B cell (primary cell): ENCODE measurements around the gene ZC3HAV1L. TPM values are rescaled to one million over a fixed set of nuclear protein-coding genes. Genes with fewer than 3 reads are reported as not detected.

Experiments
- ATAC-seq: fragments of 200-7000 bp; cut with Tn5 transposase; one replicate; pipeline ENCODE4 v1.10.0; 2021; ENCODE audit warnings: low read depth, mild to moderate bottlenecking, moderate number of reproducible peaks, moderate library complexity
- CTCF ChIA-PET: fragments of 350-600 bp; sonication (Branson Sonifier 250); formaldehyde crosslinking; loops from one replicate; lab custom pipeline; 2021; ENCODE audit warnings: antibody characterized with exemption, inconsistent platforms; lab: Charles Lee
- POLR2A ChIA-PET: fragments of 350-600 bp; sonication (Branson Sonifier 250); formaldehyde crosslinking; loops from one replicate; lab custom pipeline; 2021; ENCODE audit warnings: antibody characterized with exemption; lab: Charles Lee
- DNase-seq: peaks from one replicate; pipeline ENCODE4 v3.0.0; 2013
- H2AFZ ChIP-seq: 2 replicates; pipeline ENCODE4 v1.6.1; 2012; ENCODE audit warnings: mild to moderate bottlenecking, low read depth, low read length; ENCODE audit not compliant: insufficient read depth, poor library complexity, severe bottlenecking
- H3K27ac ChIP-seq, 2 donors: 1 replicate in 1 of 2; 2 replicates in 1 of 2; pipeline ENCODE4 v1.5.1; 2012 to 2013; ENCODE audit warnings: low read length in 2 of 2, mild to moderate bottlenecking in 2 of 2, moderate library complexity in 1 of 2
- H3K27me3 ChIP-seq, 4 experiments: fragments of 200-600 bp in 1 of 4; sonication (generic) in 1 of 4; replicated peaks in 1 of 4; 1 replicate in 2 of 4; 2 replicates in 2 of 4; pipeline versions ENCODE4 v1.6.1 to v1.7.0; 2013 to 2016; ENCODE audit warnings: low read length in 3 of 4, mild to moderate bottlenecking in 2 of 4, mixed read lengths in 1 of 4, moderate library complexity in 1 of 4; ENCODE audit not compliant: insufficient read depth in 4 of 4, control insufficient read depth in 3 of 4; ENCODE audit errors: control extremely low read depth in 1 of 4
- H3K36me3 ChIP-seq, 2 experiments: replicated peaks in 1 of 2; 1 replicate in 1 of 2; 2 replicates in 1 of 2; pipeline versions ENCODE4 v1.6.1 to v1.7.1; 2013; ENCODE audit warnings: low read length in 1 of 2; ENCODE audit not compliant: insufficient read depth in 2 of 2, control insufficient read depth in 1 of 2; ENCODE audit errors: control extremely low read depth in 1 of 2, extremely low read depth in 1 of 2
- H3K4me1 ChIP-seq, 2 donors: fragments of 200-600 bp in 1 of 2; sonication (generic) in 1 of 2; 1 replicate in 1 of 2; 2 replicates in 1 of 2; pipeline versions ENCODE4 v1.5.1 to v1.6.1; 2013 to 2017; ENCODE audit warnings: low read length in 2 of 2; ENCODE audit not compliant: control insufficient read depth in 2 of 2, insufficient read depth in 2 of 2
- H3K4me2 ChIP-seq: replicated peaks from 2 replicates; pipeline ENCODE3; 2012; ENCODE audit warnings: mild to moderate bottlenecking, low read depth, low read length; ENCODE audit not compliant: poor library complexity, severe bottlenecking
- H3K4me3 ChIP-seq, 5 experiments: fragments of 200-600 bp in 1 of 5; sonication (generic) in 1 of 5; 1 replicate in 3 of 5; 2 replicates in 2 of 5; pipeline versions ENCODE4 v1.5.1 to v1.7.0; 2011 to 2016; ENCODE audit warnings: low read length in 4 of 5, mild to moderate bottlenecking in 4 of 5, low read depth in 2 of 5, control low read depth in 1 of 5, moderate library complexity in 1 of 5; ENCODE audit not compliant: insufficient read depth in 1 of 5; ENCODE audit errors: control extremely low read depth in 1 of 5, extremely low read depth in 1 of 5
- H3K79me2 ChIP-seq: fragments of 200-600 bp; sonication (generic); one replicate; pipeline ENCODE4 v1.6.0; 2016; ENCODE audit warnings: low read length; ENCODE audit not compliant: control insufficient read depth, insufficient read depth
- H3K9ac ChIP-seq: fragments of 200-600 bp; sonication (generic); 2 replicates; pipeline ENCODE4 v1.6.1; 2017; ENCODE audit warnings: mild to moderate bottlenecking, low read length, moderate library complexity
- H3K9me3 ChIP-seq, 3 donors: one replicate each; pipeline versions ENCODE4 v1.6.1 to v1.7.1; 2013; ENCODE audit warnings: low read length in 2 of 3; ENCODE audit not compliant: control insufficient read depth in 2 of 3, insufficient read depth in 1 of 3; ENCODE audit errors: control extremely low read depth in 1 of 3
- H4K20me1 ChIP-seq: 2 replicates; pipeline ENCODE4 v1.6.0; 2012; ENCODE audit warnings: mild to moderate bottlenecking, low read length; ENCODE audit not compliant: insufficient read depth, control insufficient read depth, poor library complexity, severe bottlenecking
- H3K27ac Mint-ChIP-seq: one replicate; pipeline ENCODE4 v1.8.0; 2021; ENCODE audit warnings: mixed read lengths
- H3K27me3 Mint-ChIP-seq: one replicate; pipeline ENCODE4 v1.8.0; 2021; ENCODE audit warnings: mixed read lengths
- H3K4me1 Mint-ChIP-seq: one replicate; pipeline ENCODE4 v1.8.0; 2021; ENCODE audit warnings: mixed read lengths
- H3K4me3 Mint-ChIP-seq: one replicate; pipeline ENCODE4 v1.8.0; 2021; ENCODE audit warnings: mixed read lengths
- H3K9me3 Mint-ChIP-seq: one replicate; pipeline ENCODE4 v1.8.0; 2022; ENCODE audit warnings: mixed read lengths; ENCODE audit not compliant: insufficient read depth
- CTCF ChIP-seq: fragments of 200-600 bp; IDR thresholded peaks from one replicate; pipeline ENCODE4 v1.8.0; 2022; ENCODE audit warnings: antibody characterized with exemption, mild to moderate bottlenecking
- EZH2 ChIP-seq: IDR thresholded peaks from 2 replicates; pipeline ENCODE4 v1.6.1; 2012; ENCODE audit warnings: borderline replicate concordance, low read depth, mild to moderate bottlenecking, moderate library complexity, low read length; ENCODE audit not compliant: insufficient read depth, poor library complexity, severe bottlenecking
- WGBS: methylation state at CpG from one replicate; pipeline ENCODE4 v1.1.5; 2013; ENCODE audit warnings: missing lambda C conversion rate; ENCODE audit not compliant: insufficient coverage; 5-methylcytosine and 5-hydroxymethylcytosine counted together
- intact Hi-C: fragments of 100-400 bp; cut with micrococcal nuclease; formaldehyde crosslinking; loops from one replicate; pipeline ENCODE4 v1.10.0; 2022
- polyA plus RNA-seq: library from polyadenylated mRNA; depleted of rRNA; stranded (reverse); fragments of >200 nt; gene quantifications from 2 replicates; pipeline ENCODE4 v1.2.3, GENCODE V29; 2012
- total RNA-seq, 2 donors: library from RNA; stranded (reverse); fragments of 120-200 nt in 1 of 2; gene quantifications; 1 replicate in 1 of 2; 2 replicates in 1 of 2; pipeline versions ENCODE4 v1.2.3 to v1.2.4, GENCODE V29; 2013 to 2022

ZC3HAV1L gene
- total and polyA plus RNA-seq, 2 donors (not counting 1 experiment from before 2014, with no cell fraction given) = 0.82 to 1.8 TPM

- CTCF ChIA-PET = interaction anchor here (1.1 to 6.7 kb wide), 5 partner anchors 12 to 108 kb away, joined by 3 to 85 read pairs (median 8); partner anchors contain the start of gene ZC3HAV1L
- peaks cover 0 to 2% (median 0%) of the 10 kb centered on the region in 4 experiments for H3K27me3 ChIP-seq
- intact Hi-C loops = no loop called here
- no peaks in the 10 kb centered on the region for H3K79me2 ChIP-seq
- H3K4me3 Mint-ChIP-seq = no peak overlapping the region
- no peaks in the 10 kb centered on the region for H3K36me3 ChIP-seq
- H3K27ac ChIP-seq = no peak overlapping the region
- DNase-seq (no peak), ATAC-seq (no peak)
- no peak overlapping the region for H3K4me2 ChIP-seq
- POLR2A ChIA-PET = no interaction called here
- peaks cover 0 to 3% of the 10 kb centered on the region in 2 donors for H3K4me1 ChIP-seq
- no peak overlapping the region for H3K4me3 ChIP-seq
- peaks cover 15% of the 10 kb centered on the region for H3K27me3 Mint-ChIP-seq
- no peak overlapping the region for H3K27ac Mint-ChIP-seq
- H4K20me1 ChIP-seq = no peaks in the 10 kb centered on the region
- H3K9me3 Mint-ChIP-seq = no peaks in the 10 kb centered on the region
- TF ChIP-seq EZH2 (no peak), CTCF (no peak)
- peaks cover 4% of the 10 kb centered on the region for H3K4me1 Mint-ChIP-seq
- no peak overlapping the region for H2AFZ ChIP-seq
- no peak overlapping the region for H3K9ac ChIP-seq
- no CpG with 5 or more reads among the region's 3 CpGs for WGBS
- H3K9me3 ChIP-seq = no peaks in the 10 kb centered on the region
These were observed 16.9 kb downstream of the ZC3HAV1L start for GRCh38 chr7:139018910-139019309.

GRCh38 chr7:139016931-139017511 is 18.8 kb downstream of the ZC3HAV1L start:
- H2AFZ ChIP-seq = no peak overlapping the region
- no peaks in the 10 kb centered on the region for H3K9me3 ChIP-seq
- DNase-seq = peak; percentile 66
- Mint-ChIP-seq H3K4me1 (peaks cover 4% of the 10 kb centered on the region), H3K4me3 (no peak overlapping the region), H3K9me3 (no peaks in the 10 kb centered on the region), H3K27me3 (peaks cover 20% of the 10 kb centered on the region), H3K27ac (no peak overlapping the region)
- H3K4me2 ChIP-seq = no peak overlapping the region
- CTCF ChIA-PET = interaction anchor here (0.8 to 6.7 kb wide), 21 partner anchors 8 to 601 kb away, joined by 3 to 85 read pairs (median 4); a partner anchor contains a TSS
- H3K79me2 ChIP-seq = no peaks in the 10 kb centered on the region
- intact Hi-C loops = loop anchor here (1.0 kb wide), 1 partner anchor 58 kb away; no protein-coding TSS in a partner anchor
- no peak overlapping the region for H3K9ac ChIP-seq
- H4K20me1 ChIP-seq = no peaks in the 10 kb centered on the region
- WGBS = 24% methylated on average over 5 of the region's 7 CpGs
- no peak overlapping the region for H3K4me3 ChIP-seq
- peaks cover 0 to 2% (median 0%) of the 10 kb centered on the region in 4 experiments for H3K27me3 ChIP-seq
- H3K4me1 ChIP-seq = peaks cover 0 to 3% of the 10 kb centered on the region in 2 donors
- TF ChIP-seq EZH2 (no peak), CTCF (peak; percentile 66)
- H3K36me3 ChIP-seq = no peaks in the 10 kb centered on the region
- no peak overlapping the region for H3K27ac ChIP-seq
- POLR2A ChIA-PET = no interaction called here
- peak; percentile 78 for ATAC-seq
